Measurements from ENCODE around the gene ACAP3. TPM values are rescaled to one million over a fixed set of nuclear protein-coding genes. Genes with fewer than 3 reads are reported as not detected.
A peak's percentile ranks its signal among the peaks of the same experiment; 100 is the strongest.

The ACAP3 gene
- polyA plus RNA-seq, 1 donor from 2014 or later: 10.5 TPM

DNA sequence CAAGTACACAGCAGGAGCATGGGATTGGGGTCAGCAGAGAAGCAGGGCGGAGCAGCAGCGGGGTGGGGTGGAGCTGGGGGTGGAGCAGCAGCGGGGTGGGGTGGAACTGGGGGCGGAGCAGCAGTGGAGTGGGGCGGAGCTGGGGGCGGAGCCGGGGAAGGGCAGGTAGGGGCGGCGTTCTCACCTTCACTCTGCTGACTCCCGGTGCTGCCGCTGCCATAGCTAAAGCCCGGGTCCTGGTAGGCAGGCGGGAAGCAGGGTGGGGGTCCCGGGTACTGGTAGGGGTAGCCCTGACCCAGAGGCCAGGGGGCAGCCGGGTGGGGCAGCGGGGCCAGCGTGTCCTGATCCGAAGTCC is 30.0 kb upstream of the ACAP3 start:
- H3K9me3 Mint-ChIP-seq: no peaks in the 10 kb centered on the region
- no peaks in the 10 kb centered on the region for H3K27me3 Mint-ChIP-seq
- H3K4me3 Mint-ChIP-seq: no peak overlapping the region
- no peak overlapping the region for H3K27ac Mint-ChIP-seq
- peaks cover 0 to 1% (median 0%) of the 10 kb centered on the region in 3 donors for H3K4me1 Mint-ChIP-seq
- peaks cover 4% of the 10 kb centered on the region for H3K36me3 Mint-ChIP-seq

GRCh38 chr1:1336931-1337792 is 29.4 kb upstream of the ACAP3 start:
- no peaks in the 10 kb centered on the region for H3K9me3 Mint-ChIP-seq
- peak overlapping the region in 1 of 4 donors; percentile 28 for H3K4me3 Mint-ChIP-seq
- H3K27ac Mint-ChIP-seq: no peak overlapping the region
- no peaks in the 10 kb centered on the region for H3K27me3 Mint-ChIP-seq
- peaks cover 3% of the 10 kb centered on the region for H3K36me3 Mint-ChIP-seq
- peaks cover 0 to 1% (median 0%) of the 10 kb centered on the region in 3 donors for H3K4me1 Mint-ChIP-seq

- peaks cover 0 to 1% (median 0%) of the 10 kb centered on the region in 3 donors for H3K4me1 Mint-ChIP-seq
- H3K9me3 Mint-ChIP-seq: no peaks in the 10 kb centered on the region
- no peaks in the 10 kb centered on the region for H3K27me3 Mint-ChIP-seq
- peaks cover 3% of the 10 kb centered on the region for H3K36me3 Mint-ChIP-seq
- H3K4me3 Mint-ChIP-seq: no peak overlapping the region
- no peak overlapping the region for H3K27ac Mint-ChIP-seq
These were observed 28.7 kb upstream of the ACAP3 start for GRCh38 chr1:1336446-1336845.

GRCh38 chr1:1335792-1336248 is 28.1 kb upstream of the ACAP3 start:
- H3K9me3 Mint-ChIP-seq: no peaks in the 10 kb centered on the region
- H3K36me3 Mint-ChIP-seq: peaks cover 3% of the 10 kb centered on the region
- no peak overlapping the region for H3K4me3 Mint-ChIP-seq
- H3K4me1 Mint-ChIP-seq: peaks cover 0 to 5% (median 4%) of the 10 kb centered on the region in 3 donors
- H3K27me3 Mint-ChIP-seq: no peaks in the 10 kb centered on the region
- H3K27ac Mint-ChIP-seq: no peak overlapping the region

DNA sequence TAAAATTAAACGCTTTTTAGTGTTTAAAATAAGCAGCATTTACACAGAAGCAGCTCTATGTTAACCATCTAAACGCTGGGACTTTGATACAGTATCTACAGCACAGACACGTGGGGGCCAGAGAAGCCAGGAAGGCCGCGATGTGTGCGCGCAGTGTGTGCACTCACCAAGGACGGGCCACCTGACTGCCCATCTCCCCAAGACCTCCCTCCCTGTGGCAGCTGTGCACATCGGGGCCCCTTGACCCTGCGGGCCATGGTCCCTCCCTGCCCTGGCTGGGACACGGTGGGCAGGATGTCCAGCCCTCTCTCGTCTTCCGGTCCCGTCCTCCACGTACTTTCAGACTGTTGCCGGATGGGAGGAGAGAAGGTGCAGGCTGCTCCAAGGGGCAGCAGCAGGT is 27.6 kb upstream of the ACAP3 start:
- peaks cover 2 to 6% (median 4%) of the 10 kb centered on the region in 3 donors for H3K4me1 Mint-ChIP-seq
- no peak overlapping the region for H3K27ac Mint-ChIP-seq
- H3K27me3 Mint-ChIP-seq: no peaks in the 10 kb centered on the region
- no peaks in the 10 kb centered on the region for H3K9me3 Mint-ChIP-seq
- no peak overlapping the region for H3K4me3 Mint-ChIP-seq
- no peaks in the 10 kb centered on the region for H3K36me3 Mint-ChIP-seq

DNA sequence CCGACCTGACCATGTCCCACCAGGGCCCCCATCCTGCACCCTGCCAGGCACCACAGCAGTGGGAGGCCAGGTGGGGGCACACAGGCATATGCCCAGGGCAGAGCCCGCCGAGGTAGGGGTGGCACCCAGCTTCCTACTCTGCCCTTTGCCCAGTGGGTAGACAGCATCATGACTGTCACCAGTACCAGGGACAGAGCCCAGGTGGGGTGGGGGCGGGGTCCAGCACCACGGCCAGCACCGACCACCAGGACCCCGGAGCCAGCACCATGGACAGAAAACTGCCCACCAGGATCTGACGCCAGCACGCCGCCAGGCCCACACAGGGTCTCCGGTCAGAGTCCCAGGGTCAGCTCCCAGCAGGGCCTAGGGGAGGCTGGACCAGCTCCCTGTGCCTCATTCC is 27.1 kb upstream of the ACAP3 start:
- no peak overlapping the region for H3K27ac Mint-ChIP-seq
- peaks cover 5 to 9% (median 7%) of the 10 kb centered on the region in 3 donors for H3K4me1 Mint-ChIP-seq
- no peak overlapping the region for H3K4me3 Mint-ChIP-seq

DNA sequence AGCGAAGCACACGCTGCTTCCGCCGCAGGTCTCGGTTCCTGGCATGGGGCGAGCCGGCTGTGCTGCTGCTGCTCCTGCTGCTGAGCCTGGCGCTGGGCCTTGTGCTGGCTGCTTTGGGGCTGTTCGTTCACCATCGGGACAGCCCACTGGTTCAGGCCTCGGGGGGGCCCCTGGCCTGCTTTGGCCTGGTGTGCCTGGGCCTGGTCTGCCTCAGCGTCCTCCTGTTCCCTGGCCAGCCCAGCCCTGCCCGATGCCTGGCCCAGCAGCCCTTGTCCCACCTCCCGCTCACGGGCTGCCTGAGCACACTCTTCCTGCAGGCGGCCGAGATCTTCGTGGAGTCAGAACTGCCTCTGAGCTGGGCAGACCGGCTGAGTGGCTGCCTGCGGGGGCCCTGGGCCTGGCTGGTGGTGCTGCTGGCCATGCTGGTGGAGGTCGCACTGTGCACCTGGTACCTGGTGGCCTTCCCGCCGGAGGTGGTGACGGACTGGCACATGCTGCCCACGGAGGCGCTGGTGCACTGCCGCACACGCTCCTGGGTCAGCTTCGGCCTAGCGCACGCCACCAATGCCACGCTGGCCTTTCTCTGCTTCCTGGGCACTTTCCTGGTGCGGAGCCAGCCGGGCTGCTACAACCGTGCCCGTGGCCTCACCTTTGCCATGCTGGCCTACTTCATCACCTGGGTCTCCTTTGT is 26.0 kb upstream of the ACAP3 start:
- H3K4me3 Mint-ChIP-seq: no peak overlapping the region
- H3K4me1 Mint-ChIP-seq: peaks cover 8 to 14% (median 8%) of the 10 kb centered on the region in 3 donors
- no peaks in the 10 kb centered on the region for H3K27me3 Mint-ChIP-seq
- no peak overlapping the region for H3K27ac Mint-ChIP-seq
- peaks cover 4% of the 10 kb centered on the region for H3K36me3 Mint-ChIP-seq
- H3K9me3 Mint-ChIP-seq: no peaks in the 10 kb centered on the region

More for the DNA sequence above, 27.1 kb upstream of the ACAP3 start:
- Mint-ChIP-seq H3K9me3 (no peaks in the 10 kb centered on the region), H3K27me3 (no peaks in the 10 kb centered on the region), H3K36me3 (no peaks in the 10 kb centered on the region)

DNA sequence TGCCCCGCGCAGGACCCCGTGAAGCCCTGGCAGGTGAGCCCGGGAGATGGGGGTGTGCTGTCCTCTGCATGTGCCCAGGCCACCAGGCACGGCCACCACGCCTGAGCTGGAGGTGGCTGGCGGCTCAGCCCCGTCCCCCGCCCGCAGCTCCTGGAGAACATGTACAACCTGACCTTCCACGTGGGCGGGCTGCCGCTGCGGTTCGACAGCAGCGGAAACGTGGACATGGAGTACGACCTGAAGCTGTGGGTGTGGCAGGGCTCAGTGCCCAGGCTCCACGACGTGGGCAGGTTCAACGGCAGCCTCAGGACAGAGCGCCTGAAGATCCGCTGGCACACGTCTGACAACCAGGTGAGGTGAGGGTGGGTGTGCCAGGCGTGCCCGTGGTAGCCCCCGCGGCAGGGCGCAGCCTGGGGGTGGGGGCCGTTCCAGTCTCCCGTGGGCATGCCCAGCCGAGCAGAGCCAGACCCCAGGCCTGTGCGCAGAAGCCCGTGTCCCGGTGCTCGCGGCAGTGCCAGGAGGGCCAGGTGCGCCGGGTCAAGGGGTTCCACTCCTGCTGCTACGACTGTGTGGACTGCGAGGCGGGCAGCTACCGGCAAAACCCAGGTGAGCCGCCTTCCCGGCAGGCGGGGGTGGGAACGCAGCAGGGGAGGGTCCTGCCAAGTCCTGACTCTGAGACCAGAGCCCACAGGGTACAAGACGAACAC is 25.2 kb upstream of the ACAP3 start:
- Mint-ChIP-seq H3K27me3 (no peaks in the 10 kb centered on the region), H3K9me3 (no peaks in the 10 kb centered on the region), H3K4me1 (peaks cover 8 to 14% (median 8%) of the 10 kb centered on the region in 3 donors), H3K36me3 (peaks cover 4% of the 10 kb centered on the region), H3K27ac (no peak overlapping the region), H3K4me3 (no peak overlapping the region)

GRCh38 chr1:1332031-1332755 is 24.5 kb upstream of the ACAP3 start:
- H3K36me3 Mint-ChIP-seq: peaks cover 4% of the 10 kb centered on the region
- no peak overlapping the region for H3K4me3 Mint-ChIP-seq
- no peaks in the 10 kb centered on the region for H3K9me3 Mint-ChIP-seq
- no peaks in the 10 kb centered on the region for H3K27me3 Mint-ChIP-seq
- no peak overlapping the region for H3K27ac Mint-ChIP-seq
- peaks cover 8 to 14% (median 8%) of the 10 kb centered on the region in 3 donors for H3K4me1 Mint-ChIP-seq

GRCh38 chr1:1331068-1331965 is 23.6 kb upstream of the ACAP3 start, which contains the start of gene TAS1R3:
TSS of gene TAS1R3 (plus strand) at chr1:1331280. CDS start at chr1:1331346, 66 bp downstream.
- Mint-ChIP-seq H3K27ac (peak within 1 kb of the TSS in 2 of 3 donors; percentile 46 to 64), H3K27me3 (no peaks in the 10 kb centered on the region), H3K4me1 (peaks cover 8 to 14% (median 8%) of the 10 kb centered on the region in 3 donors), H3K9me3 (no peaks in the 10 kb centered on the region), H3K36me3 (peaks cover 4% of the 10 kb centered on the region), H3K4me3 (peak within 1 kb of the TSS; percentile 63 to 89 (median 78))

DNA sequence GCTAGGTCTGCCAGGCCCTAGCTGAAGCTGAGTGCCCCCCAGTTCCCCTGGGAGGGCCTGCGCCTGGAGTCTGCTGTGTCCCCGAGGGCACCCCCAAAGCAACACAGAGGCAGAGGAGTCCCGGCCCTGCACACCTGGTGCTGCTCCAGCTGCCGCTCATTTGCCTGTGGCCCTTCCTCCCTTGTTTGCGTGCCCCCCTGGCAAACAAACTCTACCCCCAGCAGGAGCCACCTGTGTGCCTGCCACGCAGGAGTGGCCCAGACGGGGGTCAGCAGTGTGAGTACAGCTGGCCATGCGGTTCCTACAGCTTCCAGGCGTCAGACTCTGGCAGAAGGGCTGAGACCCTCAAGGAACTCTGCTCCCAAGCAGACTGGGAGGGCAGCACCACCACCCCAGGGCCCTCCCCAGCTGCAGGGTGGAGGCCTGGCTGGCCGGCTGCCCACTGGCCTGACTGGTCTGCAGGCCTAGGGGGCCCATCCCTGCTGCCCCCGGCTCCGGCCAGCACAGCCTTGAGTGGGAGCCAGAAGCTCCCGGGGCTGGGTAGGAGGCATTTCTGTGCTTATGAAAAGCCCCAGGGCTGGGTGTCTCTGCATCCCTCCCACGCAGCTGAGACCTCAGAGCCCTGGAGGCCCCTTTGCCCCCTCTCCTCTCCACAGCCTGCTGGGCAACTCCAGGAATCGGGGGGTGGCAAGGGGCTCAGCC is 22.8 kb upstream of the ACAP3 start:
- H3K27ac Mint-ChIP-seq: peak overlapping the region in 1 of 3 donors; percentile 64
- peaks cover 4% of the 10 kb centered on the region for H3K36me3 Mint-ChIP-seq
- peaks cover 8 to 18% (median 12%) of the 10 kb centered on the region in 3 donors for H3K4me1 Mint-ChIP-seq
- peak overlapping the region; percentile 63 to 89 (median 78) for H3K4me3 Mint-ChIP-seq
- H3K27me3 Mint-ChIP-seq: no peaks in the 10 kb centered on the region
- no peaks in the 10 kb centered on the region for H3K9me3 Mint-ChIP-seq

DNA sequence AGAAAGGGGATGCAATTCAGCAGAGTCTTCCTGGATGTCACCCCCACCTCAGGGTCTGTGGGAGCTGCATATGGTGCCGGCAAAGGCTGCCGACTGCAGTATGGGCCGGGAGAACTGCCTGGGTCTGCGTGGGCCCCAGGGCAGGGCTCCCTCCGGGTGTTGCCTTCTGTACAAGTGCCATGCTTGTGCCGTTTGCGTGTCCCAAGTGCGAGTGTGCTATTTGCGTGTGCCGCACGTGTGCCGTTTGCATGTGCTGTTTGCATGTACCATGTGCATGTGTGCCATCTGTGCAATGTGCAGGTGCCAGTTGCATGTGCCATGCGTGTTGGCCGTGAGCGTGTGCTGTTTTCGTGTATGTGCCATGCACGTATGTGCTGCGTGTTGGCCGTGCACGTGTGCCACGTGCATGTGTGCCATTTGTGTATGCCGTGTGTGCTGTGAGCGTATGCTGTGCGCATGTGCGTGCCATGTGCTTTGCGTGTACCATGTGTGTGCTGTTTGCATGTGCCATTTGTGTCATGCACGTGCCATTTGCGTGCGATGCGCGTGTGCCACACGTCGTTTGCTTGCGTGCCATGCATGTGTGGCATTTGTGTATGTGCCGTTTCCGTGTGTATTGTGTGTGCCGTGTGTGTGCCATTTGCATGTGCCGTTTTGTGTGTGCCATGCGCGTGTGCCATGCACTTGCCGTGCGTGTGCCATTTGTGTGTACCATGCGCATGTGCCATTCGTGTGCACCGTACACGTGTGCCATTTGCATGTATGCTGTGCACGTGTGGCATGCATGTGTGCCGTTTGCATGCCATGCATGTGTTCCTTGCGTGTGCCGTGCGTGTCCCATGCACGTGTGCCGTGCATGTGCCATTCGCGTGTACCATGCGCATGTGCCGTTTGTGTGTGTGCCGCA is 21.8 kb upstream of the ACAP3 start:
- no peaks in the 10 kb centered on the region for H3K27me3 Mint-ChIP-seq
- H3K4me3 Mint-ChIP-seq: peak overlapping the region in 2 of 4 donors; percentile 39 to 83
- no peaks in the 10 kb centered on the region for H3K9me3 Mint-ChIP-seq
- H3K27ac Mint-ChIP-seq: peak overlapping the region in 2 of 3 donors; percentile 46 to 64
- peaks cover 4% of the 10 kb centered on the region for H3K36me3 Mint-ChIP-seq
- peaks cover 8 to 18% (median 12%) of the 10 kb centered on the region in 3 donors for H3K4me1 Mint-ChIP-seq
